Activated CD4-positive, alpha-beta T cell treated with anti-CD3 and anti-CD28 coated beads, Interleukin-2, amount 50 U/mL, for 1 hour (primary cell): ENCODE data around the gene CYP27B1.
A peak's percentile ranks its signal among the peaks of the same experiment; 100 is the strongest.

Source experiments
- DNase-seq: peaks from one replicate; pipeline ENCODE4 v3.0.0-alpha.2; 2020

CYP27B1 gene, protein sequence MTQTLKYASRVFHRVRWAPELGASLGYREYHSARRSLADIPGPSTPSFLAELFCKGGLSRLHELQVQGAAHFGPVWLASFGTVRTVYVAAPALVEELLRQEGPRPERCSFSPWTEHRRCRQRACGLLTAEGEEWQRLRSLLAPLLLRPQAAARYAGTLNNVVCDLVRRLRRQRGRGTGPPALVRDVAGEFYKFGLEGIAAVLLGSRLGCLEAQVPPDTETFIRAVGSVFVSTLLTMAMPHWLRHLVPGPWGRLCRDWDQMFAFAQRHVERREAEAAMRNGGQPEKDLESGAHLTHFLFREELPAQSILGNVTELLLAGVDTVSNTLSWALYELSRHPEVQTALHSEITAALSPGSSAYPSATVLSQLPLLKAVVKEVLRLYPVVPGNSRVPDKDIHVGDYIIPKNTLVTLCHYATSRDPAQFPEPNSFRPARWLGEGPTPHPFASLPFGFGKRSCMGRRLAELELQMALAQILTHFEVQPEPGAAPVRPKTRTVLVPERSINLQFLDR

DNA sequence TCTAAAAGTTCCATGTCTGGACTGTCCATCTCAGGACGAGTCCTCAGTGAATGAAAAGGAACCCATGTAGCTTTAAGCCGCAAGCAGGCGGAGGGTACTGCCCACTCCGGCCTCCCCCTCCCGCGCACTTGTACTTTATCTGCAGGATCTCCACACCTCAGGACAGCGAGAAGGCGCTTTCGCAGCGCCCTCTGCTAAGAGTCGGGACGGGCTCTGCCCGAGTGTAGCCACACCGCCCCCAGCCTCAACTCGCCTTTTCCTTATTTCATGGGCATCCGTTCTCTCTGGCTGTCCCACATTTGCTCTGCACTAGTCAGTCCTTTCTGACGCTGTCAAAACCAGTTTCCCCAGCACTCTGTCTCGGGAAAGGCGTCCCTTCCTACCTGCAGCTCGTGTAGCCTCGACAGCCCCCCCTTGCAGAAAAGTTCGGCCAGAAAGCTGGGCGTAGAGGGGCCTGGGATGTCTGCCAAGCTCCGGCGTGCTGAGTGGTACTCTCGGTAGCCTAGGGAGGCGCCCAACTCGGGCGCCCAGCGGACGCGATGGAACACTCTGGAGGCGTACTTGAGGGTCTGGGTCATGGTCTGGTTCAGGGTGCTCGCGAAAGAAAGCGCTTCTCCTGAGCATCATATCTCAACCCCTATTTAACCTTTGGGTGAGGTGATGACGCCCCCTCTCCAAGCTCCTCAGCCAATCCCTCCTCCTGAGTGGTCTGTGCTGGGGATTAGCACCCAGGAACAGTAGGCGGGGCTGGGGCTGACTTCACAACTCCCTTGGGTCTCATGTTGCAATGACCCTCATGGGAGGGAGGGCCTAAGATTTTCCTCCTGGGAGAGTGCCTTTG, at the start of gene CYP27B1:
Gene CYP27B1, minus strand, starts transcription at position 615 of the 841 bp plus-strand sequence. Its CDS starts 37 bp downstream, at position 578.
- no peak for DNase-seq

DNA sequence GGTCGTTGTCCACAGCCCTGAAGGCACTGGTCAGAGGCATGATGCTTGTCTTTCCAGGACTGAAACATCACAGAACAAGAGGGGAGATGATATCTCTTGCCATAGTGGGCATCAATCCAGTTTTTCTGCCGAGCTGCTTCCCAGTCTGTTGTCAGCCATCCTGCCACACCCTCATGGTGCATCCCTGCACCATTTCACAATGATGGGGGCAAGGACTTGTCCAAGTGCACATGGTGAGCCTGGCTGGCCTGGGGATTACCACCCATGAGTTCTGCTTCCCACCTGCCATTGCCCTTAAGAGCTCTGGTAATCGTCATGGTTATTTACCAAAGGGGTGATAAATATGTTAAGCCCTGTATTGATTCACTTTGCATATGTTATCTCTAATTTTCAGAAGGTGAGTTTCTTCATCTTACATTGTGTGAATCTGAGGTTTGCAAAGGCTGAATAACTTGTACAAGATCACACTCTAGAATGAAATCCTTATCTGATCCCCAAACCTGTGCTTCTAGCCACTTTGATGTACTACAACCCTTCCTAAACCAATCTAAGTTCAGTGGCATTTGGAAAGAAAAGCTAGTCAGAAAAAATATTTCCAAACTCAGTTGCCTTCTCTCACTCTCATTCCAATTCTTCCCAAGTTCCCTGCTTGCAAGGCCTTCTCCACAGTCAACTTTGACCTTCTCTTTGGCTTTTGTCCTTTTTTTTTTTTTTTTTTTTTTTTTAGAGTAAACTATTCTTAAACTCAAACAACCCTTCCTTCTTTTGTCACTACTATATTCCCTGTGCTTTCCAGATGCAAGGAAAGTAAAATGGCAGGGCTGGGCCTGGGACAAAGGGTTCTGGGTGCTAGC, 49.4 kb upstream of the CYP27B1 start:
- DNase-seq = no peak

DNA sequence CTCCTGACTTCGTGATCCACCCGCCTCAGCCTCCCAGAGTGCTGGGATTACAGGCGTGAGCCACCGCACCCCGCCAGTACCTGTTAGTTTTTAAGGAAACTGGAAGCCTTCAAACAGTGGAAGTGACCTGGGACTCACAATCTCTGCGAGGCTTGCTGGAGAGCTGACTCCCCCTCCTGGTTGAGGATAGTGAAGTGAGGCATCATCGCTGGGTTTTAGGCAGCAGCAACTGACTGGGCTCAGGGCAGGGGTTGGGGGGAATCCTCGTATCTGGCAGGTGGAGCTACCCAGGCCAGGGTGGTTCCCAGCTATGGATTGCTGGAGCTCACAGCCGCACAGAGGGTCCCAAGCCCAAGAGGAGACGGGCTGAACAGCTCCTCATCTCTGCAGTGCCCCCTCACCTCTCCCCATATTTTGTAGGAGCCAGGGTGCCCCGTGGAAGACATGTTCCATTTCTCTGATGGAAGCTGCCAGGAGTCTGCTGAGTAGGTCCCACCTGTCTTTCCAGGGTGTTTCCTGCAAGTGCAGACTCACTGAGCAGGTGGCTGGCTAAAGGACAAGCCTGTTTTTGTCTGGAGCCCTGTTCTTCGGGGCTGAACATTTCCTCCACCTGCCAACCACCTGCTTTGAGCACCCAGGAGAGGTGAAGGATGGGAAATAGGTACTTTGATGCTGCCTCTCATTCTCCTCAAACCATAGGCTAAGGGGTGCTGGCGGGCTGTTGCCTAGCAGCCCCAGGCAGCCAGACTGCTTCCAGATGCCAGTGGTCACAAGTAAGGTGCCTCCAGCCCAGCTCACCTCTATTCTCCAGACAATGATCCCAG, 48.5 kb upstream of the CYP27B1 start:
- DNase-seq = no peak

DNA sequence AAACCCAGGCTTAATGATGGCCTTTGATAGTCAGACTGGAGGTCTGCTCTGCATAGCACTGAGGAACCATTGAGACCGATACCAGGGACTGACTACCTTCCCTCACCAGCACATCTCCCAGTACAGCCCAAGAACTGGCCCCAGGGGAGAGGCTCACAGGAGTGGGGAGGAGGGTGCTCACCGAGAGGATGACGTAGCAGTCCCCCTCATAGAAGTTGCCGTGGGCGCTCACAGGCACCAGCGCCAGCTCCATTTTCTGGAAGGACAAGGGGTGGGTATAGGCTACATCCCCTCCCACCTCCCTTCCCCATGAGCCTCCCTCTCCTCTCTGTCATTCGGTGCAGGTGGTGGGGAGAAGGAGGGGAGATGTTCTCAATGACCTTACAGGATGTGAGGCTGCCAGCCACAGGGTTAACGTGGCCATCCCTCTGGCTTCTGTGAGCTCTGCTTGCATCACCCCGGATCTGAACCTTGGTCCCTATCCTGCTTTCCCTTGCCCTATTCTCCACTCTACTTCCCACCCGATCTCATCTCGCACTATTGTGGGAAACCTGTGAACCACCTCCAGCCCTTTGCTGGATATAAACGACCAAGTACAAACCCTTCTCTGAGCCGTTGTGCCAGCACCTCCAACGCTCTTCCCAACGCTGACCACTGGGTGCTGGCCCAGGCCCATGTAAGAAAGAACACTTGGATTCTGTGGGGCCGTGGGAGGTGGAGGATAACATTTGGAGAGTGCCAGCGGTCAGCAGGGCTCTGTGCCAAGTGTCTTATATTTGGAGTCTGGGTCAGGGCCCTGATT, 47.3 kb upstream of the CYP27B1 start:
- DNase-seq = no peak

DNA sequence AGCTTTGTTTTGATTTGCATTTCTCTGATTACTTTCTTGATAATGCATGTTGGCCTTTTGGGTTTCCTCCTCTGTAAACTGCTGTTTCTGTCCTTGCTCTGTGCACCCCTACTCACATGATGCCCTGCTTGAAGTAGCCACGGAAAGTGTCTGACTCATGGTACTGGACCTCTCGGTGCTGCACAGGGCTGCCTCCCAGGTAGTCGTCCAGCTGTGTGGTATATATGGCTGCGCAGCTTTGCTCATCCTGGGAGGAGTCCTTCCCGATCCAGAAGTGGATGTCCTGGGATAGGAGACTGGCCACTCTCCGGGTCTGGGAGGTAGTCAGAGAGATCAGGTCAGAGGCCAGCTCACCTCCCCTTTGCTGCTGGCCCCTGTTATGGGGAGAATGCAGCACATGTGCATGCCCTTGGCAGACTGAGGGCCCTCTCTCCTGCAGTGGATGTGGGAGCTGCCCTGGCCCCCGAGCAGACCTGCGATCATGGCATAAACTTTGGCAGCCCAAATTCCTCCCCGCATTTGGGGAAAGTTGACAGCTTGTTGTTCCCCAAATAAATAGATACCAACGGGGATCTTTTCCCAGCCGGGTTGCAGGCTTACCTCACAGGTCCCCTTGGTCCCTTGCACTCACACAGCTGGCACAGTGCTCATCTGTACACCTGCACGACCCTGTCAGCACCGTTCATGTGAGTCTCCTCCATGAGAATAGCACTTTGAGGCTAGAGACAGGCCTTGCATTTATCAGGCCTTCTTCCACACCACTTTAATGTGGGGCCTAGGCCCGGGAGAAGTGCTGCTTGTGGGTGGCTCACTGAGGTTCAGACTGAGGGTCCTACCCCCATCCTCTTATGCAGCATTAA, 46.5 kb upstream of the CYP27B1 start:
- DNase-seq = no peak

DNA sequence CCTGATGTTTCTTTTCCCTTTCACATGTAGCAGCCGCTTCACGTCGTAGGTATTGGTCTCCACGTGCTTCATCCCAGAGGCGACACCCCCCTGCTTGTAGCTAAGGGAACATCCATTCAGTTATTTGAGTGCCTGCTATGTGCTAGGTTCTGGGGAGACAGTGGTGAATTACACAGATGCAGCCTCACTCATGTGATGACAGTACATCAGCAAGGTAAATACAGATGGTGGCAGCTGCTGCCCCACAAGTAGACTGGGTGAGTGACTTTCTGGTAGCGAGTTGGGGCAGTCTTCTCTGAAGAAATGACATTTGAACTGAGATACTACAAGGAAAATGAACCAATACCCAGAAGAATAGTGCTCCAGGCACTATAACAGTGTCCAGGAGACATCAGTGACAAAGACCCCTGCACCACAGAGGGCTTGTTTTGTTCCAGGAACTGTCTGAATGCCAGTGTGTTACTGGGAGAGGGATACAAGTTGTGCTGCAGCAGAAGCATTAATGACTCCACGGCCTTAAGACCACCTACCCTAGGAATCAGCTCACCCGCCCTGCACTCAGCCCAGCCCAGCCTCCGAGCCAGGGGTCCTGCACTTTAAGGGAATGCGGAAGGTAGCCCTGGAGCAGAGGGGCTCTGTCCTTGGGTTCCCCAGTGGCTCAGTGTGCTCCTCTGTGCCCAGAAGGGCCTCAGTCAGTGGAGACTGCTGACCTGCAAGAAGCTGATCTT, 44.3 kb upstream of the CYP27B1 start:
- no peak for DNase-seq

DNA sequence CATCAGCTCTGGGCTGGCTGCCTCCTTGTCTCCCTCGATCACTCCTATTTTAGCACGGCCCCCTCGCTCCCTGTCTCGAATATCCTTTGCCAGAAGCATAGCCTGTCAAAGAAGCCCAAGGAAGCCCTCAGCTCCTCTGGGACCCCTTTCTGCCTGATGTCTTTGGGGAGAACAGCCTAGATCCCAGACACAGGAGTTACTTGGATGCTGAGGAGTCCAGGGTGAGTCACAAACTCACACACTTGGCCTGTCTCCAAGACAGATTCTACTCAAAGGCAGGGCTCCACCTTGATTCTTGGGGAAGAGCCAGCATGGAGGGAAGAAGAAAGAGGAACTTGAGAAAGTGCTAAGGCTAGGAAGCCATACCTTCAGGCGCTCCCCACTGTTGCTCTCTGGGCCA, 43.6 kb upstream of the CYP27B1 start:
- DNase-seq = no peak

DNA sequence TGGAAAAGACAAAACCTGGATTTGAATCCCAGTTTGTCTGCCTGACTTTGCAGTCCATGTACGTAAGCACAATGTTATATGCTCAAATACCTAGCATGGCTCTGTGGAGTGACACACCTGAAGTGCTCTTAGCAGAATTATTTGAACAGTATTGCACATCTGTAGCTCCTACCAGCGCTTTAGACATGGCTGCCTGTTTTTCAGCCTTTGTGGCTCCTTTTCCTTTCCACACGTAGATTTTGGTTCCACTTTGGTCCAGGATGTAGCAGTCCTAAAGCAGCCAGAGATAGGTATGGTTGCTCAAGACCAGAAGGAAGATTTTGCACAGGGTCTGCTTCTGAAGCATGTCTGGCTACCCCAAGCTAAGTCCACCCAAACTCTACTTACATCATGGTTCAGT, 42.5 kb upstream of the CYP27B1 start:
- DNase-seq = no peak

DNA sequence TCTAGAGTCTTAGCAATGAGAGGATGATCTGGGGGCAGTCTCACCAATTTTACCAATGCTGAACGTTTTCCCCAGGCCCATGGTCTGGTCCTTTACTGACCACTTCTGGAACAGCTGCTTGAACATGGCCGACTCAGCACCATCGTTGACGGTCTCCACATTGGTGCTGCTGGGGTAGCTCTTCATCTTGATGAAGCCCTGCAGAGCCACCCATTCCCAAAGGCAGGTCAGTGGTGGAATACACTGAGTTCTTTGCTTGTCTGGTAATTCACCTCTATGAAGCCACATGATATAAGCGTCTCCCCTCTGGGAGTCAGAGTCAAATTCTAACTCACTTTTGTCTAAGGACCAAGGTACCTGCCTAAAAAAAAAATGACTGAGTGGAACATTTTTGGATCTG, 41.5 kb upstream of the CYP27B1 start:
- DNase-seq = no peak

DNA sequence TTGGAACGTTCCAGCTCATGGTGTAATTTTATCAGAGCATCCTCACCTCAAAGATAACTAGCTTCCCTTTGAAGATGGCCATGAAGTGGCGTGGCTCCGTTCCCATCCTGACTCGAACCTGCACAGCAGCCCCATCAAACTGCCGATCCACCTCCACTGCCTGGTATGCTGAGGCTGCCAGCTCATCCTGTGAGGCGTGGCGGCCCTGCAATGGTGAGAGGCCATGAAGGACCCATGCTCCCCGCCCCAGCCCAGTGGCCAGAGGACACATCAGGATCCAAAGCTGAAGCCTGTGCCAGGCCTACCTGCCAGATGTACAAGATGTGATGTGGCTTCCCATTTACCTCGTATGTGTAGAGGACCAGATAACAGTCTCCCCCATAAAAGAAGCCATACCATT, 40.4 kb upstream of the CYP27B1 start:
- DNase-seq = no peak

DNA sequence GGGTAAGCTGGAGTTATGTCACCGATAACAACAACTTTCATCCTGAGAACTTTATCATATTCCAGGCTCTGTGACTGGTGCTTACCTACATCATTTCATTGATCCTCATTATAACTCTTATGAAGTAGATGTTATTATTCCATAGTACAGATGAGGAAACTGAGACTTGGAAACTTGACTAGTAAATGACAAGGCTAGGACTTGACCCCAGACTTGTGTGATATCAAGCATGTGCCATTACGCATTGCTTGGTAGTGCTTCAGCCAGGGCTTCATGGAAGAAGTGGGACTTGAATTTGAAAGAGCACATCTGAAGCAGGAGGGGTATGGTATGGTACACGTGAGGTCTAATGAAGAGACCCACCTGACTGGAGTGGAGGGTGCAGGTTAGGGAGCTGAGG, 39.8 kb upstream of the CYP27B1 start:
- DNase-seq = no peak

DNA sequence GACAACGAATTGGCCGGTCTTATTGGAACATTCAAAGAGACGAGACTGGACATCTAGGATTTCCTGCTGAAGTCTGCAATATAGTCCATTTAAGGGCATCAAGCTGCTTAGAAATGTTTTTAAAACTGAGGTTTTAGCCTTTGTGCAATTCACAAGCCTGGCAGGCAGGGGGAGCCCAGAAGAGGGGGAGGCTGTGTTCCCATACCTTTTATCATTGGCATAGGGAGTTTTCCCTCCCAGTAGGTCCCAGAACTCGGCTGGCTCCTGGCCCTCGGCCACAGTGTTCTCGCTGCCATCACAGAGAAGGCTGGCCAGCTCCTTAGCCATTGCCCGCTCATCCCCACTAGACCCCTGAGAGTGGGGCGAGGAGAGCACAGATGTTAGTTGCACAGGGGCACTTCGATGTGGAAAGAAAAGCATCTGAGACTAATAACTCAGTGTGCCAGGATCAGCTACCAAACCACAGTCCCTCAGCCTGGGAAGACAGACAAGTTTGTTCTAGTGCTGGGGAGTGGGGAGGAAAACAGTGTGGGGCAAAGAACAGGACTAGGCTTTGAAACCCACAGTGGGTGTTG, 36.5 kb upstream of the CYP27B1 start:
- DNase-seq = peak; percentile 42

DNA sequence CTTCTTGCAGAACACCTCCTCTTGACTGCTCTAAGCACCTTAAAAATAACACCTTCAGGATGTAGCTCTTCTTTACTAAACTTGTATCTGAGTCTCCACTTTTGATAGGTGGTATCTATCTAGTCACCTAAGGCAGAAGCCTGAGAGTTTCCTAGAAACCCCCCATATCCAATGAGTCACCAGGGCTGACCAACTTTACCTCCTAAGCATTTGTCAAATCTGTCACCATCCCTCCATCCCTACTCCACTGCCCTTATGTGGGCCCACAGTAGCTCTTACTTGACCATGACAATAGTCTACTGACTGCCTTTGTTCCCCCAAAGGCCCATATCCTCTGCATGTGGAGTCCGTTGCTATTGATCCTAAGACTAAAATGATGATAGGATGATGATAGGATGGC, 35.7 kb upstream of the CYP27B1 start:
- DNase-seq = no peak

DNA sequence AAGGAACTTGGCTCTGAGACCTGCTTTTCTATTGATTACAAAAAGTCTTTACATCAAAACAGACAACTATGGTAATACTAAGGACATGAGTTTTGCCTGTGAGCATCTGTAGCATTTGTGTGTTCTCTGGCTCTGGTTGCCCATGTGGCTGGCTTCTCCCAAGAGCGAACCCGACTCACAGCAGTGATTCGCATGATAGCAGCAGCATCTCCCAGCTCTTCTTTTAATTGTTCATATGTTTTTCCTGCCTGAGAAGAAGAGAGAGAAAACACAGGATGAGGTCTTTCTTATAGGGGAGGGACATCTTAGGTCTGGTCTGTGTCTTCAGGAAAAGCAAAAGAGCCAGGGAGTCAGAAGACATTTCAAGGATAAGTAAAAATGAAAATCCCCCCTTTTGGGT, 34.1 kb upstream of the CYP27B1 start:
- DNase-seq = no peak

DNA sequence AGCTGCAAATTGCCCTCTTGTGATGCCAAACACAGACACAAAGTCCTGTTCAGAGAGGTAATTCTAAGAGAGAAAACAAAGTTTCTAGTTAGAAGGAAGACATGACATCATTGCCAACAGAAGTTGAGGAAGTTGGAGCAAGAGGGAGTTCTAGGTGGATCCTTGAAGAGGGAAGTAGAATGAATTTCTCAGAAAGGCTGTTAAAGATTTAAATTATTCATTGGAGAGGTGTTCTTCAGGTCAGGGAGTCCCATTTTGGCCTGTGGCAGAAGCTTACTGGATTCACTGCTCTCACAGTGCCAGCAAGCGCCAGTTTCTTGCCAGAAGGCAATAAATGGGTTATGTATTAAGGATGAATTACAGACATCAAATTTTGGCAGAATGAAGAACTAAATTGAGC, 31.1 kb upstream of the CYP27B1 start:
- DNase-seq = no peak

DNA sequence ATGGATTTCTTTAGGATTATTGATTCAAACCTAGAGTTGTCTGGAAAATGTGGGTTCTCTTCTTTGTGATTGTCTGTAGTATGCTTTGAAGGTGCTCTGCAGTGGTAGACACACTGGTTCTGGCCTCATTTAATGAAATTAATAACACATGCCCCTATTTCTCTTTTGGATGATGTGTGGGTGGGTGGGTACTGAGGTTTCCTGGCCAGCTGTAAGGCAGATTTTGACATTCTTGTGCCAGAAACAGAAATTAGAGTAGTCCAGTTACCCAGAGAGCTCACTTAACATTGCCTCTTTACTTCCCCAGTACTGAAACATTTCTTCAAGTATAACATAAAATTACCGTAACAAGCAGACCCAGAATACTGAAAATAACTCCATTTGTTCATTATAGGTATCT, 30.1 kb upstream of the CYP27B1 start:
- DNase-seq = no peak

DNA sequence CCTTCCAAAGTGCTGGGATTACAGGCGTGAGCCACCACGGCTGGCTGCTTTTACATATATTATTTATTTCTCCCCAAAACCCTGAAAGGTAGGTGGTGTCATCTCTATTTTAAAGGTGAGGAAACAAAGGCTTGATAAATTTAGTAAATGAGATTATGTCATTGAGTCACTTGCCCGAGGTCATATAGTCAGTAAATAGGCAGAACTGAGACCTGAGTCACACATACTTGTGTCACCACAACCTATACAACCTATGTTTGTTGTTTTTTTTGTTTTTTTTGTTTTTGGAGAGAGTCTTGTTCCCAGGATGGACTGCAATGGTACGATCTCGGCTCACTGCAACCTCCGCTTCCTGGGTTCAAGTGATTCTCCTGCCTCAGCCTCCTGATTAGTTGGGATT, 28.5 kb upstream of the CYP27B1 start:
- DNase-seq = no peak

DNA sequence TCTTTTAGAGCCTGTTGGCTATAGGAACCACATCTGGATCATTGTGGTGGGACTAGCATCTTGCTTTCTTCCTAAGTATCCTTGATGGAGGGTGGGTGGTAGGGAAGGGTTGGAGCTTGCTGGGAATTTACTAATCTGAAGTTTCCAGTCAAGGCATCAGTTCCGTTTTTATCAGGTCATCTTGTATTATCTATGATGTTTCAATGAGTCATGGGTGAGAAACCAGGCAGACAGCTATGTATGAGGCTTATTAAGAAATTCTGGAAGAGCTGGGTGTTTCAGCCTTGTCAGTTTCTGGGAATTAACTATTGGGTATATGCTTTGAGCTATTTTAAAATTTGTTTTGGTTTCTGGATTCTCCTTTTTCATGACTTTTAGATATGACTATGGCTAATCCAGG, 27.0 kb upstream of the CYP27B1 start:
- no peak for DNase-seq

DNA sequence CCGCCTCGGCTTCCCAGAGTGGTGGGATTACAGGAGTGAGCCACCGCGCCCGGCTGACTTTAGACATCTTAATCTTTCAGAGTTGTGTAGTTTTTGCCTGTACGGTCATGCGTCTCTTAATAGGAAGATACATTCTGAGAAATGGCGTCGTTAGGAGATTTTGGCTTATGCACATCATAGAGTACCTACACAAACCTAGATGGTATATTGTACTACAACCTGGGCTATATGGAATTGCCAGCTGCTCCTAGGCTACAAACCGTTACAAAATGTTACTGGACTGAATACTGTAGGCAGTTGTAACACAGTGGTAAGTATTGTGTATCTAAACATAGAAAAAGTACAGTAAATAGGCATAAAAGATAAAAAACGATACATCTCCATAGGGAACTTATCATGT, 17.0 kb upstream of the CYP27B1 start:
- no peak for DNase-seq
